K562 (cell line): ENCODE measurements around the gene SCYL1. TPM values are rescaled to one million over a fixed set of nuclear protein-coding genes. Genes with fewer than 3 reads are reported as not detected.

ENCODE experiments used
- AFF1 ChIP-seq, 2 experiments: fragments of 450-650 bp; IDR thresholded peaks; 2 replicates each; pipeline ENCODE4 v1.6.1; 2018; ENCODE audit warnings: mild to moderate bottlenecking in 2 of 2, low read depth in 1 of 2; ENCODE audit not compliant: partially characterized antibody in 2 of 2
- CREB5 ChIP-seq: fragments of 250-450 bp; sonication (Bioruptor Pico); IDR thresholded peaks from 2 replicates; pipeline ENCODE4 v1.5.0; 2020; ENCODE audit warnings: mild to moderate bottlenecking
- HDAC6 ChIP-seq: IDR thresholded peaks from 2 replicates; pipeline ENCODE4 v1.6.1; 2012; ENCODE audit warnings: low read depth, mild to moderate bottlenecking, control low read depth, inconsistent platforms, low read length, moderate library complexity
- KLF13 ChIP-seq: fragments of 450-650 bp; IDR thresholded peaks from 2 replicates; pipeline ENCODE4 v1.6.1; 2016; ENCODE audit warnings: missing genetic modification characterization, low read depth, mild to moderate bottlenecking, missing compliant biosample characterization, moderate library complexity, borderline replicate concordance
- SMAD3 ChIP-seq: fragments of 450-650 bp; formaldehyde crosslinking; conservative IDR thresholded peaks from 2 replicates; pipeline ENCODE4 v1.4.0; 2020; ENCODE audit warnings: mild to moderate bottlenecking
- SMAD4 ChIP-seq: fragments of 250-450 bp; sonication (Bioruptor Pico); conservative IDR thresholded peaks from 2 replicates; pipeline ENCODE4 v1.8.0; 2021; ENCODE audit warnings: inconsistent platforms, mild to moderate bottlenecking, moderate library complexity
- ZBTB40 ChIP-seq, 2 experiments: fragments of 450-650 bp in 1 of 2; sonication (generic) in 1 of 2; formaldehyde crosslinking in 1 of 2; IDR thresholded peaks; 2 replicates each; pipeline versions ENCODE4 v1.7.1 to v1.9.0; 2016 to 2022; ENCODE audit warnings: inconsistent platforms in 1 of 2, mild to moderate bottlenecking in 1 of 2, missing genetic modification reagents in 1 of 2
- ZFP91 ChIP-seq: sonication (generic); formaldehyde crosslinking; IDR thresholded peaks from 2 replicates; pipeline ENCODE4 v1.8.0; 2022; ENCODE audit warnings: mild to moderate bottlenecking, missing genetic modification reagents
- ZNF778 ChIP-seq: fragments of 450-650 bp; formaldehyde crosslinking; IDR thresholded peaks from 2 replicates; pipeline ENCODE4 v1.4.0; 2020; ENCODE audit warnings: mild to moderate bottlenecking, moderate library complexity
- polyA plus RNA-seq, 8 experiments: library from polyadenylated mRNA; depleted of rRNA in 4 of 8; stranded (reverse) in 5 of 8; unstranded in 3 of 8; fragments of >200 nt; fragmentation: Nextera tagmentation in 2 of 8; fragmentation: Illumina TruSeq in 1 of 8; extraction: Ambion mirVana in 2 of 8; extraction: Trizol in 1 of 8; gene quantifications; 2 replicates each; pipeline versions ENCODE4 v1.2.1 to v1.2.3, GENCODE V29; 2011 to 2014; ENCODE audit warnings: inconsistent platforms in 1 of 8, missing spikeins in 1 of 8
- total RNA-seq, 7 experiments: library from RNA; depleted of rRNA in 6 of 7; stranded (reverse); fragments of >200 nt in 6 of 7; fragmentation: Illumina TruSeq in 2 of 7; extraction: Trizol in 2 of 7; gene quantifications; 2 replicates each; pipeline versions ENCODE4 v1.2.1 to v1.2.3, GENCODE V29; 2011 to 2021; ENCODE audit warnings: low replicate concordance in 1 of 7

The SCYL1 gene
- total and polyA plus RNA-seq, 9 of the 15 experiments (the other 6 are each of a cell fraction or from before 2014, with no cell fraction given) = 1.9 to 145 (median 57.6) TPM

GRCh38 chr11:65499713-65500386 is 25.0 kb upstream of the SCYL1 start (continued):
- no peak for TF ChIP-seq ZNF778 (CRISPR knock-in tag)
- TF ChIP-seq ZFP91 (CRISPR knock-in tag) = no peak
- TF ChIP-seq SMAD4 (CRISPR knock-in tag) = no peak
- 0 out of 2 replicates have a peak, but pooled peaks have one; percentile 35 for TF ChIP-seq SMAD3 (CRISPR knock-in tag)
- no peak for TF ChIP-seq HDAC6
- no peak for TF ChIP-seq CREB5 (CRISPR knock-in tag)
- TF ChIP-seq ZBTB40 (IDR thresholded peaks at IDR 0.05) = no peak
- 0 out of 2 replicates have a peak, but pooled peaks have one; percentile 3 for TF ChIP-seq ZBTB40 (CRISPR knock-in tag; IDR thresholded peaks at IDR 0.05)
- no peak for TF ChIP-seq KLF13 (tag)
- TF ChIP-seq AFF1 (IDR thresholded peaks at IDR 0.05; ENCODE audit: low read depth in 1 of 2, partially characterized antibody in 2 of 2) = peak in 1 of 2 experiments; percentile 10
